Measurements from ENCODE around the gene CD36.

Gene CD36

GRCh38 chr7:80637911-80638765 lies at the start of gene CD36:
TSS of gene CD36 (plus strand) at chr7:80638642. CDS start at chr7:80646741, 8,099 bp downstream.
- no peak for DNase-seq

- no peak for DNase-seq
Measured at GRCh38 chr7:80589631-80590030, 48.8 kb upstream of the CD36 start.

- no peak for DNase-seq
Measured at GRCh38 chr7:80591654-80592053, 46.8 kb upstream of the CD36 start.

DNA sequence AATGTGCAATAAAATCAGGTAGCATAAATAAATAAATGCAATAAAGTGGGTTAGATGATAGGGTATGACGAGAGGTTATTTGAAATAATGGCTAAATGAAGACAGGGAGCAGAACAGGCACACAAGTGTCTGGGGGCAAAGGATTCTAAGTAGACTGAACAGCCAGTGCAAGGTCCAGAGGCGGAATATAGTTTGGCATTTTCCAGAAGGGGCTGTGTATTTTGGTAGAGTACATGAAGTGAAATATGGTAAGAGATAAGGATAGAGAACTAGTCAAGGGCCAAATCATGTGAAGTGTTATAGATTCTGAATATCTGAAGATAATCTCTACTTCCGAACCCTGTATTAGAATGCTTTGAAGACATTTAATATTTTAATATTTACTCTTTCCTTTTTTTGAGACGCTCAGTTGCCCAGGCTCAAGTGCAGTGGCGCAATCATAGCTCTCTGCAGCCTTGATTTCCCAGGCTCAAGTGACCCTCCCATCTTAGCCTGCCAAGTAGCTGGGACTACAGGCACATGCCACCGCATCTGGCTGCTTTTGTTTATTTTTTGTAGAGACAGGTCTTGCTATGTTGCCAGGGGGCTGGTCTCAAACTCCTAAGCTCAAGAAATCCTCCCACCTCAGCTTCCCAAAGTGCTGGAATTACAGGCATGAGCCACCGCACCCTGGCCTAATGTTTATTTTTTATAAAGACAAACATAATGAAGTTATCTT lies 44.4 kb upstream of the CD36 start:
- DNase-seq = no peak

- no peak for DNase-seq
Measured at GRCh38 chr7:80596933-80597517, 41.4 kb upstream of the CD36 start.

DNA sequence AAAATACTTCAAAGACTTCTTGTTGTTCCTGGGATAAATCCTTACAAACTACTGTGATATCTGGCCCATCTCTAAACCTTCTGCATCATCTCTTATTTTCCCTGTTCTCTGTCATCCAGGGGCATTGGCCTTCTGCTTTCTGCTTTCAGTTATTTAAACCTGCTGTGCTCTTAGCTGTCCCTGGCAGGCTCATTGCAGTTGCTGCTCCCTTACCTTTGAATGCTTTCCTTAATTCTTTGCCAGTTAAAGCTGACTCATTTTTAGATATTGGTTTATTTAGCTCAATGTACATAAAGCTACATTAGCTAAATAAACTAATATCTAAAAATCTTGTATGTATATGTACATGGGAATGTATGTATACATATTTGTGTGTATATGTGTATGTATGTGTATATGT lies 40.6 kb upstream of the CD36 start:
- no peak for DNase-seq

GRCh38 chr7:80600046-80600445 lies 38.4 kb upstream of the CD36 start:
- no peak for DNase-seq

DNA sequence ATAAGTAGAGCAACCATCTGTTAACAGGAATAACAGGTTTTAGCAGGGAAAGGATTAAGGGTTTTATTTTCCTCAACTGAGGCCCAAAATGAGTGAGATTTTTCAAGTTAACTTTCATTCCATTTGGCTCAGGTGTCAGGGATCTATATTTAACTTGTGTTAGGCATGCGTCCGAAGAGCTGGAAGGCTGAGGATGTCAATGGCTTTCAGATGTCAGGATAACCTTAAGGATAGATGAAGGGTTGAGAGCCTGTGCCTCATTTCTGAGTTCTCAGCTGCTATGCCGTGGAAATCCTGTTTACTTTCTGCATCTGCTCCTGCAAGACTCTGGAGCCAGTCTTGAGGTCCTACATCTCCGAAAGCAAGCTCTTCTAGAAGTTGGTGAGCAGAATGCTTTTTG lies 36.4 kb upstream of the CD36 start:
- DNase-seq = no peak

DNA sequence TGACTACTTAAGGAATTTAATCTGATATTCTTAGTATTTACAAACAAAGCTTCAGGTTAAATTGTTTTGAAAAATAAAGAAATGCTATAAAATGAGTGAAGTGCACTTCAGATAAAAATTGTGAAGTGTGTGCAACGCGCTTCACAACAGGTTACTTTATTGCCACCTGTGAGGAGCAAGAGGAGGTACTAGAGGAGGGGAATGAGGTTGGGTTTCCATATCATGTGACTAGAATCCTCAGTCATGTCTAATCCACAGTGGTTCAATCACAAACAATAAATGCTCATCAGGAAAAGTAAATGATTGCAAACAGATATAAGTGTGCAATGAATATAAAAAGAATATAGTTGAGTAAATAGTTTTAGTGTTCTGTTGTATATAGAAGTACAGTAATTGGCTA lies 34.5 kb upstream of the CD36 start:
- no peak for DNase-seq

GRCh38 chr7:80604436-80604835 lies 34.0 kb upstream of the CD36 start:
- DNase-seq = no peak

DNA sequence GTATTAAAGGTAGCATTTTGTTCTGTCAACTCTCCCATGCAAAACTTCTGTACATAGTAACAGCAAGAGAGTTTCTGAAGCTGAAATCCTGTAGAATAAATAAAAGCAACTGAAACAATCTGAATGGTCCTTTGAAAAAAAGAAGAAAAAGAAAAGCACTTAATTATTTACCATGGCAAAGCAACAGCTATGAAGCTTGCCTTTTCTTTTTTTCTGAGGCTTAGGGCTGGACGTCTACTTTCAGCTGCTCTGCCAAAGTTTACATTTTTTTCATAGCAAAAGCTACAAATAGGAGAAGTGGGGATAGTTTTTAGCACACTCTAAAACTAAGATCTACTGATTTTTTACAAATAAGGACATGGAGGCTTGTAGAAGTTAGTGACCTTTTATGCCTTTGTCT lies 31.3 kb upstream of the CD36 start:
- DNase-seq = no peak

DNA sequence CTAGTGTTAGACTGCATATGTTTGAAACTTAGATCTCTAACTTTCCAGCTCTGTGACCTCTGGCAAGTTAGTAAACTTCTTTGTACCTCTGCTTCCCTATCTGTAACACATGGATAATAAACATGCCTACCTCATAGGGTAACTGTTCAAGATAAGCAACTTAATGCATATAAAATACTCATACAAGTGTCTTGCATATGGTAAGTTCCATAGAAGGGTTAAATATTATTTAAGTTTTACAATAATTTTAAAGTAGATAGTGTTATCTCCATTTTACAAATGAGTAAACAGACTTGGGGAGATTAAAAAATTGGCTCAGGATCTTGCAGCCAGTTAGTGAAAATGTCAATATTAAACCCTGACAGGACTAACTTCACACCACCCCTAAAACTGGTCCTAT lies 30.1 kb upstream of the CD36 start:
- DNase-seq = no peak

- no peak for DNase-seq
Measured at GRCh38 chr7:80609751-80610150, 28.7 kb upstream of the CD36 start.

GRCh38 chr7:80611353-80611752 lies 27.1 kb upstream of the CD36 start:
- no peak for DNase-seq

DNA sequence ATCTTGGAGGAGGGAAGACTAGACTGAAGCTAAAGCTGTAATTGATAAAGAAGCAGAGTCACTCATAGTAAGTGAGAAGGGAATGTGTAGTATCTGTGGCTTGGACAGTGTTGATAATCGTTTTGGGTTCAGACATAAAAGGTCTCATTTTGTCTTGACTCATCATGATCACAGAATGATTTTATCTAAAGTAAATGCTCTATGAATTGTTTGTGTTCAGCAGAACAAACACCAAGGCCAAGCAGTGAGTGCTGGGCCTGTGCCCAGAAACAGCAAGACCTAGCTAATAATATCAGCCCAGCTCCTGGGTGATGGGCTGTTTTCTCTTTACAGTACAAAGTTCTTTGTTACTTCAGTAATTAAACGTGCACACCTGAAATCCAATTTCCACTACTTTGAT lies 26.7 kb upstream of the CD36 start:
- DNase-seq = no peak

DNA sequence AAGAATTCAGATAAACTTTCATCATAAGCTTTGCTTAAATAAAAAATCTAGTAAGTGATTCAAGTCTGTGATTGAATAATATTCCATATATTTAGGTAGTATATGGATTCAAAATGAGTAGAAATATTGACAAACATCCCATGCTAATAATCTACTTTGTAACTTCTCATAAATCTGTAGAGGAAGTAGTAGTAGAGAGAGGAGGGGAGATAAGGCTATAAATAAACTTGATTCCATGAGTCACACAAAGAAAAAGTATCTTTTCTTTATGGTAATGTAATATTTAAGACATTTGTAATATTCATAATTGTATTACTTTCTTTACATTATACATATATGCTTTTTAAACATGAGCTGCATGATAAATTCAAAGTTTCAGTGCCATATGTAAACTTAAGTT lies 25.6 kb upstream of the CD36 start:
- DNase-seq = no peak

DNA sequence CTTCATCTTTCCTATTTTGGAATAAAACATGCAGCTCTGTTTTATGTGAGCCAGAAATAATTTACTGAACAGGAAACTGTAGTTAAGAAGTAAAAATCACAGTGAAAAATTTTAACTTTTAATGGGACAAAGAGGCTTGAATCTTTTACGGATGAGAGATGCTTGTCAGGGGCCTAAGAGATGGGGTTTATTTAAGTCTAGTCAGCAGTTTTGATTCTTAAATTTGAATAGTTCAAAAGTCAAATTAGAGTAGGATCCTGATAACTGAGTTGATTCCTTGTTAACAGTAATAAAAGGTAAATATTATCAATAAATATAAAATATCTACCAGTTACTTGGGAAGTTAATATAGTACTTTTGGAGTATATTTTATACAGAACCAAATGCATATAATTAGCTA lies 24.9 kb upstream of the CD36 start:
- DNase-seq = no peak

DNA sequence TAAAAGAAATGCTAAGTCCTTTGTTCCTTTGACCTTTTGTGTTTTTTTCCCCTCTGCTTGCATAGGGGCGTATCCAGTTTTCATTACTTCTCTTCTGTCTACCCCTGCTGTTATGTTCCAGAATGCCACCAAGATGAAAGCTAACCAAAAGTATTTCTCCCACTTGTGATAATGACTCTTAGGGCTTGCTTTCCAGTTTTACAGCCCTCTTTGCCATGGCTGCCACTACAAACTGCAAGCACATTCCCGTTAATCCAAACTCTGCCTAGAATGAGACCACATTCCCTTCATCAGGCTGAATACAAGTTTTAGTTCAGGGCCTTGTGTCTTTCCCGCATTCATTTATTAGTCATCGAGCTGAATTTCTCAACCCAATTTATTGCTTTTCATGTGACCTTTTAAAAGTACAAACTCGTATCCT lies 23.6 kb upstream of the CD36 start:
- DNase-seq = no peak

GRCh38 chr7:80618096-80618495 lies 20.3 kb upstream of the CD36 start:
- DNase-seq = no peak

DNA sequence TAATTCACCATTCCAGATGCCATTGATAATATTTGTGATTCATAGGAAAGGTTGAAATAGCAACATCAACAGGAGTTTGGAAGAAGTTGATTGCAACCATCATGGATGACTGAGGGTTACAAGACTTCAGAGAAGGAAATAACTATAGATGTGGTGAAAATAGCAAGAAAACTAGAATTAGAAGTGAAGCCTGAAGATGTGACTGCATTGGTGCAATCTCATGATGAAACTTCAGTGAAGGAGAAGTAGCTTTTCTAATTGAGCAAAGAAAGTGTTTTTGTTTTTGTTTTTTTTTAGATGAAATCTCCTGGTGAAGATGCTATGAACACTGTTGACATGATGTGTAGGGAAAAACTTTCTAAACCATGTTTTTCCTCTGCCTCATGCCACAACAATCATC lies 18.7 kb upstream of the CD36 start:
- DNase-seq = no peak

DNA sequence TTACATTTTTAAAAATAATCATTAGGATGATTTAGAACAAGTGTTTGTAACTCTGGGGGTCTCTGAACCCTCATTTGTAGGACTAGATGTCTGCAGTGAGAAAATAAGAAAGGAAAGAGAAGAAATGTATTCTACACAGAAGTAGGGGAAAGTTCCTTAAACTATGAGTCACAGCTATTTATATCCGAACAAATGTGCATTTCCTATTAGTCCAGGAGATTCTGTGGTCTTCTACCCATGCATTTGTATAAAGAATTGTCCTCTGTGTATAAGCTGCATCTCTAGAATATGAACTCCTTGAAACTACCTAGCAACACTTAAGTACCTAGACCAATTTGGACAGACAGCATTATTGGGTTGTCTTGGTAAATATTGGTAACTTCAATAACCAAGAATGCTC lies 15.9 kb upstream of the CD36 start:
- no peak for DNase-seq

DNA sequence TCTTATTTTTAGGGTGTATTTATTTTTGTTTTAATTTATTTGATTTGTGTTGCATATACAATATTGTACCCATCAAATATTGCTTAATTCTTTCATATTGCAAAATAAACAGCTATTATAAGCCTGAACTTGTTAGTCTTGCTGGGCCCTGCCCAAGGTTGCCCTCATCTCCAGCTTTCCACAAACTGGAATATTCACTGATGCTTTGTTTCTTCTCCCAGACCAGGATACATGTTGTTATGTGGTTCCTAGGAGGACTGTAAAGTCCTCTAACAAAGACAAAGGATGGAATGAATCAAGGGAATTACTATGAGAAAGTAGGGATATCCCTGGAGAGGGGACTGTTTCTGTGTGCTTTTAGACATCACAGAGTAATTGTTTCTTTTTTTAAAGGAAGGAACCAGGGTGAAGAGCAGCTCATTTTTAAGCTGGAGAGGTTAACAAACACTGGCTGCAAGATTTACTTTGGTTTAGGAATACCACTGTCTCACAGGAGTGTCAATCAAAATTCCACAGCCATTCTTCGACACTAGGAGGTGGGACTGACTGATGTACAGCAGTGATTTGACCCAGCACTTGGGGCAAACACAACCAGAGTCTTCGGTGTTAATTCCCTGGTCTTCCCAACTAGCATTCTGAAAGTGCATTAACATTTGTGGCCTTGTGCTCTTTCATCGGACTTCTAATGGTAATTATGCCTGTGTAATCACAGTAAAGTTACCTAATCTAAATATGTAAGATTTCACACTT lies 14.8 kb upstream of the CD36 start:
- DNase-seq = no peak

DNA sequence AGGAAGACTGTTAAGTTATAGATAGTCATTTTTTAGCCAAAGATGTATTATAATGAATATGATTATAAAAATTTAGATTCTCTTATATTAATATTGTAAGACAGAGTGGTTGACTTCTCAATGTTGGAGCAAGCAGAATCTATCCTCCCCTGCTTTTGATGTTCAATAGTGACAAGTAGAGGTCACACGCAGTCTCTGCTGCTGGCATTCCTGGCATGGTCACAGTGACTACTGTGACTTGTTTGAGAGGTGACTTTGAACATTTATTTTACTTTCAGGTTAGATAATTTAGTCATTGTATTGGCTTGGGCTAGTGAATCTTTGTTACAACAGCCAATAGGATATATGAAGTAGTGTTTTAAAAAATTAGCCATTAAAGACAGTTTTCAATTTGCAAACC lies 13.7 kb upstream of the CD36 start:
- DNase-seq = no peak

Data from NCI-H1694 (cell line).